AG10803 (cell line): ENCODE results near the gene OXLD1.

ENCODE experiments used
- DNase-seq: peaks from one replicate; pipeline ENCODE4 v3.0.0; 2010; ENCODE audit warnings: low read depth
- H3K4me3 ChIP-seq: 2 replicates; pipeline ENCODE4 v1.5.1; 2011; ENCODE audit warnings: mild to moderate bottlenecking, low read length, control low read depth
- TF ChIP-seq, protein P1 (sequence below): conservative IDR thresholded peaks from 2 replicates; pipeline ENCODE4 v1.5.1; 2011; ENCODE audit warnings: mild to moderate bottlenecking, low read length, control low read depth, inconsistent platforms

Gene OXLD1

DNA sequence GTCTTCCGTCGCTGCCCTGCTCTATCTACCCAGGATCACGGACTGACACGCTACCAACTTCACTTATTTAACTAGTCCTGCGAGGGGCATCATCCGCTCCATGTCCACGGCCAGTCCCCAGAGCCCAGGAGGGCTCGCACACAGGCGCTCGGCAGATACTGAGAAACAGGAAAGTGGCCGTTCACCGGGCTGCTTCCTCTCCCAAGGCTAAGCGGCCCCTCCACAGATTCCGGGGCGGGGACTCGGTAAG is 388 bp downstream of the OXLD1 start:
- DNase-seq: peak; percentile 18
- peak overlapping the region; percentile 61 for H3K4me3 ChIP-seq
- TF ChIP-seq, protein P1, sequence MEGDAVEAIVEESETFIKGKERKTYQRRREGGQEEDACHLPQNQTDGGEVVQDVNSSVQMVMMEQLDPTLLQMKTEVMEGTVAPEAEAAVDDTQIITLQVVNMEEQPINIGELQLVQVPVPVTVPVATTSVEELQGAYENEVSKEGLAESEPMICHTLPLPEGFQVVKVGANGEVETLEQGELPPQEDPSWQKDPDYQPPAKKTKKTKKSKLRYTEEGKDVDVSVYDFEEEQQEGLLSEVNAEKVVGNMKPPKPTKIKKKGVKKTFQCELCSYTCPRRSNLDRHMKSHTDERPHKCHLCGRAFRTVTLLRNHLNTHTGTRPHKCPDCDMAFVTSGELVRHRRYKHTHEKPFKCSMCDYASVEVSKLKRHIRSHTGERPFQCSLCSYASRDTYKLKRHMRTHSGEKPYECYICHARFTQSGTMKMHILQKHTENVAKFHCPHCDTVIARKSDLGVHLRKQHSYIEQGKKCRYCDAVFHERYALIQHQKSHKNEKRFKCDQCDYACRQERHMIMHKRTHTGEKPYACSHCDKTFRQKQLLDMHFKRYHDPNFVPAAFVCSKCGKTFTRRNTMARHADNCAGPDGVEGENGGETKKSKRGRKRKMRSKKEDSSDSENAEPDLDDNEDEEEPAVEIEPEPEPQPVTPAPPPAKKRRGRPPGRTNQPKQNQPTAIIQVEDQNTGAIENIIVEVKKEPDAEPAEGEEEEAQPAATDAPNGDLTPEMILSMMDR: no peak

DNA sequence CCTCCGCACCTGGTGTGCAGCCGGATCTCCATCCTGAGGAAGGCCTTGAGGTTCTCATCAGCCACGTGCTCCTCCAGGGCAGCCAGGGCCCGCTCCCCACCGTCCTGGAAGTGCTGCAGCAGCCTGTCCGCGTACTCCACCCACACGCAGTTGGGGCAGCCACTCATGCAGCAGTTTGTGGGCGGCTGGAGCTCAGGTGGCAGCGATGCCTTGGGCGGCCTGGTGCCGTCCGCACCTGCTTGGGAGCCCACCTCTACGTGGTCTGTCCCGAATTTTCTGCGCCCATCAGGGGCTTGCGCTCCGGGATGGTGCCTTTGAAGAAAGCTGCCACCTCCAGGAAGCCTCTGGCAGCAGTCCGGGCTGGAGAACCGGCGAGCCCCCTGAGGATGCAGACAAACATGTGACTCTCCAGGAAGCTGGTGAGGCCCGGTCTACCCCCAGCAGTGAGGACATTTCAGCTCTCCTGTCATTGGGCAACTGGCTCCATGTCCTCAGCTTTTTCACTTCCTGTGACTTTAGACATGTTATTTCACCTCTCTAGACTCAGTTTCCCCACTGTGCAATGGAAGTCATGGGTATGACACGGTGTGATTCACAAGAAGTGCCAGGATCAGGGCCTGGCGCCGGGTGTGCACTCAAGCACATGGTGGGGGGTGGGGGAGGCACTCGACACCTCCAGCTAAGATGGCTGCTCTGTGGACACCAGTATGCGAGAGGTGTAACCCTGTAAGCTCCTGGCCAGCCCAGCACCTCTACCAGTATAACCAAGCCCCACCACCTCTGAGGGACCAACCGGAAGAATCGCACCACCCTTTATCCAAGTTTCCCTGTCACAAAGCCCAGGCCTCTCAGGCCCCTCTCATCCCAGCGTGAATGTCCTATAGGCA is 957 bp downstream of the OXLD1 start:
- DNase-seq: peak; percentile 21
- peak overlapping the region; percentile 61 for H3K4me3 ChIP-seq
- TF ChIP-seq, protein P1: no peak

DNA sequence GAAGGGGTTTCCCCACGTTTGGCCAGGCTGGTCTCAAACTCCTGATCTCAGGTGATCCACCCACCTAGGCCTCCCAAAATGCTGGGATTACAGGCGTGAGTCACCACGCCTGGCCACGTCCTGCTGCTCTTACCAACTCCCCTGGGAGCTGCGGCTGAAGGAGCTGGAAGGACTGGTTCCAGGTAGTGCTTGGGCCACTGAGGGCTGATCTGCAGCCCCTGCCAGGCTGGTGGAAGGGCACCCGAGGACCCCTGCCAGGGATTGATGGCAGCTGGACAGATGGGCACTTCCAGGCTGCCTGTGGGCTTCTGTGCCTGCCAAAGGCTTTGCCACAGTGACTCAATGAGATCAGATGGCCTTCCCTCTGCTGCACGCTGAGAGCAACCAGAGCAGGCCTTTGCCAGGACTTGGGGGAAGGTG is 2.3 kb downstream of the OXLD1 start:
- H3K4me3 ChIP-seq: no peak overlapping the region
- no peak for DNase-seq
- TF ChIP-seq, protein P1: no peak

DNA sequence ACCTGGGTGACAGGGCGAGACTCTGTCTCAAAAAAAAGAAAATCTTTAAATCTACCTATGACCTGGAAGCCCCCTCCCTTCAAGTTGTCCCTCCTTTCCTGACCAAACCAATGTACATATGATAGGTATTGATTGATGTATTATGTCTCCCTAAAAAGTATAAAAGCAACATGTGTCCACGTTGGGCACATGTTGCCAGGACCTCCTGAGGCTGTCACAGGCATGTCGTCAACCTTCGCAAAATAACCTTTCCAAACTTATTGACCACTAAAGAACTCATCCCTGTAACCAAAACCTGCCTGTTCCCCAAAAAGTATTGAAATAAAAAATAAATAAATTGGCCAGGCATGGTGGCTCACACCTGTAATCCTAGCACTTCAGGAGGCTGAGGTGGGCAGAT is 4.4 kb downstream of the OXLD1 start:
- H3K4me3 ChIP-seq: no peak overlapping the region
- no peak for DNase-seq
- TF ChIP-seq, protein P1: no peak

DNA sequence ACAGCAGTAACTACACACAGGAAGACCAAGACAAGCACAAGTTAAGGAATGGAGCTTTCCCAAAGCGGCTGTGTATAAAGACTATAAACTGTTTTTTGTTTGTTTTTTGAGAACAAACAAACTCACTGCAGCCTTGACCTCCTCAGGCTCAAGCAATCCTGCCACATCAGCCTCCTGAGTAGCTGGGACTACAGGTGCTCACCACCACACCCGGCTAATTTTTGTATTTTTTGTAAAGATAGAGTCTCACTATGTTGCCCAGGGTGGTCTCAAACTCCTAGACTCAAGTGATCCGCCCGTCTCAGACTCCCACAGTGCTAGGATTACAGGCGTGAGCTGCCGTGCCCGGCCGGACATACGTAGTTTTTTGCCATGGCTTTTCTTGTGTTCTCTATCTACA is 6.0 kb downstream of the OXLD1 start:
- no peak overlapping the region for H3K4me3 ChIP-seq
- TF ChIP-seq, protein P1: no peak

DNA sequence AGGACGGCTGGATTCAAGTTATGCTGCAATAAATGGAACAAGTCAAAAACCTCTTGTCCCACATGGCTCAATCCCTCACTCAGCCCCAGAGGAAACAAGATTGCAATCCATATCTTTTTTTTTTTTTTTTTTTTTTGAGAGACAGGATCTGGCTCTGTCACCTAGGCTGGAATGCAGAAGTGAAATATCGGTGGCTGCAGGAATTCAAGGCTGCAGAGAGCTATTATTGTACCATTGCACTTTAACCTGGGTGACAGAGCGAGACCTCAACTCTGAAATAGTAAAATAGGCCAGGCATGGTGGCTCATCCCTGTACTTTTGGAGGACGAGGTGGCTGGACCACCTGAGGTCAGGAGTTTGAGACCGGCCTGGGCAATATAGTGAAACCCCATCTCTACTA is 7.4 kb downstream of the OXLD1 start:
- no peak for DNase-seq

More for the DNA sequence above, 6.0 kb downstream of the OXLD1 start:
- DNase-seq: no peak

DNA sequence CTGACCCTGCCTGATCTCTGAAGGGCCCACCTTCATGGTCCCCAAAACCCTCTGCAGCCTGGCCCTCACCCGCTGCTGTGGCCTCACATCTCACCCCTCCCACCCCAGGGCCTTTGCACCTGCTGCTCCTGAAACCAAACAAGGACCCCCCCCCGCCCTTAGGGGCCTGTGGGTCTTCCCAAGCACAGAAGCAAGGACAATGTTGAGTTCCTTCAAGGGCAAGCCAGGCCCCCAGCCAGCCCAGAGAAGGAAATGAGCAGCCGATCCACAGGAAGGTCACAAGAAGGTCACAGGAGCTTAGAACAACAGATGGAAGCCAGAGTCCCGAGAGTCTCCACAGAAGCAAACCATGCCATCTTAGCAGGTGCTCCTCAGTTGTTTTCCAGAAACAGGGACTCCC is 9.6 kb downstream of the OXLD1 start:
- TF ChIP-seq, protein P1: no peak
- H3K4me3 ChIP-seq: no peak overlapping the region
- no peak for DNase-seq

More for the DNA sequence above, 7.4 kb downstream of the OXLD1 start:
- no peak overlapping the region for H3K4me3 ChIP-seq
- TF ChIP-seq, protein P1: no peak
